ENCODE measurements around the gene CTDSP2. TPM values are rescaled to one million over a fixed set of nuclear protein-coding genes. Genes with fewer than 3 reads are reported as not detected.

CTDSP2 gene
- polyA plus RNA-seq, 3 donors, result 59.1 to 148 (median 70.2) TPM

DNA sequence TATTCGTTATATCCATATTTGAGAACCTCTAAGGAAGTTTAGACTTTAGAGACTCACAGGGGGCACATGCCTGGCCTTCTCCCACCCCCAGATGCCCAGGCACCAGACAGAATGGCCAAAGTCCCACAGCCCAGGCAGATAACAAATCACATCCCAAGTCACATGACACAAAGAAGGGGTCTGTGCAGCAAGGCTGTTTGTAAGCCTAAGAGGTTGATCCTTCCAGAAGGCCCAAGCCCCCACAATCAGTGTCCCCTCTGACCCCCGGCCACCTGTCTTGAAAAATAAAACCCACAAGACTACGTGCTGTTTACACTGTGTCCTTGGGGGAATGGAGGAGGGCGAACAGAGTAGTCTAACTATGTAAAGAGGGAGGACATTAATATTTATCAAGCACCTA is 5.1 kb downstream of the CTDSP2 start:
- H3K27me3 Mint-ChIP-seq (ENCODE audit: low read depth in 3 of 3), result peaks cover 0 to 4% (median 0%) of the 10 kb centered on the region in 3 donors
- no peak overlapping the region for H3K9ac ChIP-seq (ENCODE audit: insufficient read depth, low read length, poor library complexity, severe bottlenecking)
- intact Hi-C loops (cut with micrococcal nuclease), result no loop called here
- WGBS (ENCODE audit: insufficient coverage), result no CpG with 5 or more reads among the region's 4 CpGs
- peaks cover 8 to 25% of the 10 kb centered on the region in 2 donors for H3K36me3 Mint-ChIP-seq
- no peak overlapping the region for H2AFZ ChIP-seq (ENCODE audit: insufficient read depth, low read depth, low read length, poor library complexity, severe bottlenecking)
- peaks cover 81% of the 10 kb centered on the region for H3K4me1 Mint-ChIP-seq
- no peaks in the 10 kb centered on the region for H3K27me3 ChIP-seq (ENCODE audit: control insufficient read depth in 2 of 2, insufficient read depth in 2 of 2, low read length in 2 of 2)
- no peaks in the 10 kb centered on the region for H3K36me3 ChIP-seq (replicated peaks in 1 of 2; ENCODE audit: control insufficient read depth in 1 of 2, insufficient read depth in 2 of 2, low read length in 2 of 2)
- no peak overlapping the region for H3K4me3 Mint-ChIP-seq
- TF ChIP-seq, protein P1, sequence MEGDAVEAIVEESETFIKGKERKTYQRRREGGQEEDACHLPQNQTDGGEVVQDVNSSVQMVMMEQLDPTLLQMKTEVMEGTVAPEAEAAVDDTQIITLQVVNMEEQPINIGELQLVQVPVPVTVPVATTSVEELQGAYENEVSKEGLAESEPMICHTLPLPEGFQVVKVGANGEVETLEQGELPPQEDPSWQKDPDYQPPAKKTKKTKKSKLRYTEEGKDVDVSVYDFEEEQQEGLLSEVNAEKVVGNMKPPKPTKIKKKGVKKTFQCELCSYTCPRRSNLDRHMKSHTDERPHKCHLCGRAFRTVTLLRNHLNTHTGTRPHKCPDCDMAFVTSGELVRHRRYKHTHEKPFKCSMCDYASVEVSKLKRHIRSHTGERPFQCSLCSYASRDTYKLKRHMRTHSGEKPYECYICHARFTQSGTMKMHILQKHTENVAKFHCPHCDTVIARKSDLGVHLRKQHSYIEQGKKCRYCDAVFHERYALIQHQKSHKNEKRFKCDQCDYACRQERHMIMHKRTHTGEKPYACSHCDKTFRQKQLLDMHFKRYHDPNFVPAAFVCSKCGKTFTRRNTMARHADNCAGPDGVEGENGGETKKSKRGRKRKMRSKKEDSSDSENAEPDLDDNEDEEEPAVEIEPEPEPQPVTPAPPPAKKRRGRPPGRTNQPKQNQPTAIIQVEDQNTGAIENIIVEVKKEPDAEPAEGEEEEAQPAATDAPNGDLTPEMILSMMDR (IDR thresholded peaks at IDR 0.05), result no peak
- H3K4me2 ChIP-seq (replicated peaks; ENCODE audit: extremely low read depth, low read length, poor library complexity, severe bottlenecking), result peak overlapping the region; percentile 12
- H3K9me3 ChIP-seq (replicated peaks in 1 of 2; ENCODE audit: control insufficient read depth in 1 of 2, insufficient read depth in 1 of 2, low read length in 2 of 2), result no peaks in the 10 kb centered on the region
- peaks cover 100% of the 10 kb centered on the region for H3K79me2 ChIP-seq (ENCODE audit: insufficient read depth, low read length)
- no peak overlapping the region for H3K27ac ChIP-seq (ENCODE audit: low read depth in 1 of 2, low read length in 2 of 2)
- H3K9me3 Mint-ChIP-seq, result no peaks in the 10 kb centered on the region
- no peak for DNase-seq
- H4K20me1 ChIP-seq (ENCODE audit: insufficient read depth, low read length), result peaks cover 100% of the 10 kb centered on the region
- peaks cover 82 to 87% of the 10 kb centered on the region in 2 donors for H3K4me1 ChIP-seq (ENCODE audit: control insufficient read depth in 1 of 2, insufficient read depth in 2 of 2, low read length in 2 of 2)
- H3K27ac Mint-ChIP-seq, result peak overlapping the region in 3 of 7 donors; percentile 16 to 47 (median 21)
- H3K4me3 ChIP-seq (replicated peaks in 1 of 3; ENCODE audit: low read depth in 2 of 3, low read length in 3 of 3), result no peak overlapping the region

GRCh38 chr12:57840726-57841125 is 5.8 kb downstream of the CTDSP2 start:
- WGBS (ENCODE audit: insufficient coverage), result 100% methylated on average over 1 of the region's 3 CpGs
- peaks cover 88% of the 10 kb centered on the region for H3K4me1 Mint-ChIP-seq
- H3K36me3 ChIP-seq (replicated peaks in 1 of 2; ENCODE audit: control insufficient read depth in 1 of 2, insufficient read depth in 2 of 2, low read length in 2 of 2), result no peaks in the 10 kb centered on the region
- H3K9me3 ChIP-seq (replicated peaks in 1 of 2; ENCODE audit: control insufficient read depth in 1 of 2, insufficient read depth in 1 of 2, low read length in 2 of 2), result no peaks in the 10 kb centered on the region
- no peak overlapping the region for H3K4me3 Mint-ChIP-seq
- no peak for DNase-seq
- no peak overlapping the region for H3K9ac ChIP-seq (ENCODE audit: insufficient read depth, low read length, poor library complexity, severe bottlenecking)
- peaks cover 100% of the 10 kb centered on the region for H4K20me1 ChIP-seq (ENCODE audit: insufficient read depth, low read length)
- H3K79me2 ChIP-seq (ENCODE audit: insufficient read depth, low read length), result peaks cover 100% of the 10 kb centered on the region
- no peaks in the 10 kb centered on the region for H3K27me3 ChIP-seq (ENCODE audit: control insufficient read depth in 2 of 2, insufficient read depth in 2 of 2, low read length in 2 of 2)
- peaks cover 8 to 28% of the 10 kb centered on the region in 2 donors for H3K36me3 Mint-ChIP-seq
- no peak overlapping the region for H3K4me2 ChIP-seq (replicated peaks; ENCODE audit: extremely low read depth, low read length, poor library complexity, severe bottlenecking)
- intact Hi-C loops (cut with micrococcal nuclease), result no loop called here
- H3K27ac Mint-ChIP-seq, result peak overlapping the region in 3 of 7 donors; percentile 21 to 48 (median 32)
- H3K9me3 Mint-ChIP-seq, result no peaks in the 10 kb centered on the region
- no peak overlapping the region for H3K4me3 ChIP-seq (replicated peaks in 1 of 3; ENCODE audit: low read depth in 2 of 3, low read length in 3 of 3)
- H2AFZ ChIP-seq (ENCODE audit: insufficient read depth, low read depth, low read length, poor library complexity, severe bottlenecking), result no peak overlapping the region
- TF ChIP-seq, protein P1 (IDR thresholded peaks at IDR 0.05), result no peak
- peak overlapping the region in 1 of 2 donors; percentile 68 for H3K27ac ChIP-seq (ENCODE audit: low read depth in 1 of 2, low read length in 2 of 2)
- peaks cover 0 to 4% (median 0%) of the 10 kb centered on the region in 3 donors for H3K27me3 Mint-ChIP-seq (ENCODE audit: low read depth in 3 of 3)
- peaks cover 89 to 94% of the 10 kb centered on the region in 2 donors for H3K4me1 ChIP-seq (ENCODE audit: control insufficient read depth in 1 of 2, insufficient read depth in 2 of 2, low read length in 2 of 2)
